ENCODE data around the gene ATF5.

Gene ATF5

DNA sequence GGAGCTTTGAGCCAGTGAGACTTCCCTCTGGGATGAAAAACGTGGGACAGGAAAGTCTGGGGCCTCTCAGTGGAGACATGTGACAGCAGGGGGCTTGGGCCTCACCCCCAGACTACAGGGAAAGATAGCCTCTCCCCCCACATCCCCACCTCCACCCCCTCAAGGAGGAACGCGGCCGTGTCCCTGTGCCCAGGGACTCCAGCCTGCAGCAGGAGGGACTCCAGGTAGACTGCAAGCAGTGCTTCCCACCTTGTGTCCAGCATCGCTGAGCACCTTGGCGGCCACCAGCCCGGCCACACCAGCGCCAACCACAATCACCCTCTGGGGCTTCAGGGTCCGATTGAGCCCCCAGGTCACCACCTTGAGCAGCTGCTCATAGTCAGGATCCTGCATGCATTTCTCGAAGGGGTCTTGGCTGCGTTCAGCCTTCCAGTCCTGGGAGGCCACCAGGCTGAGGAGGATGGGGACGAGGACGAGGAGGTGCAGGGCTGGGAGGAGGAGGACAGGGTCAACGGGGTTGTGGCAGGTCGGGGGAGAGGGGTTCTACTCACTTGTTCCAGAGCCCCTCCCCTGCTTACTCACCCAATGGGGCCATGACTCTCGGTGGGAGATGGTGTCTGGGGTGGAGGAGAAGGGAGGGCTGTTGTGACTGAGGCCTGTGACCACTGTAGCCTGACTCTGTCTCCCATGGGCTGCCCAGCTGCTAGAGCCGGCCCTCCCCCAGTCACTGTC is 33.3 kb upstream of the ATF5 start:
- DNase-seq, result no peak

DNA sequence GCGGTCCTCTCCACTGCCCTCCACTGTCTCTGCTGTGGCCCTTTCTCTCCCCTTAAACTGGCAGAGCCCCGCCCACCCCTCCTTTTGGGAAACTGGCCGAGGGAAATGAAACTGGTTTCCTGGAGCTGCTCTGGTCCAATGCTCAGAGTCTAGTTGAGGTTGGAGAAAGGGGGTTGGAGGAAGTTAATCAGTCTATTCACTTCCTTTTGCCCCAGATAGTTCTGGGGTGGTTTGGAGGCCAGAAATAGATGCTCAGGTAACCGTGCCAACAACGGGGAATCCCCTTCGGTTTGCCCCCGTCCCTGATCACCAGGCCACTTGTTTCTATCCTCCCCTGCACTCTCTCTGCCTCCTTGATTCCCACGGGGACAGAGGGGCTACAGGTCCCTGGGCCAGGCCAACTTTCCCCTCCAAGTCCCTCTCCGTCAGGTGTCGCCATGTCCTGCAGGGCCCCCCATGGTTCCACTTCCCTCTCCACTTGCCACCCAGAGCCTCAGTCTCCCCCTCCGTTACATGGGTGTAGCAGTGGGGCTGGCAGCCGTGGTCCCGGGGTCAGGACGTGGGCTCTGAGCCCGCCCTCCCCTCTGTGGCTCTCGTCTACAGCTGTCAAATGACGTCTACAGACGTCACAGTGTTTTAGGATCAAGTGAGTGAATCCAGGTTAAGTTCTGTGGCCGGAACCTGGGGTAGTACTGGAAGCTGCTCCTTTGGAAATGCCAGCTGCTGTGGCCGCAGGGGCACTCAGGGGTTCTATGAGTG is 32.0 kb upstream of the ATF5 start, which contains the start of gene IL4I1:
TSS of gene IL4I1 (minus strand) at position 25 of the 759 bp plus-strand sequence. CDS start 727 bp downstream, outside the sequence.
- peak; percentile 81 for DNase-seq

DNA sequence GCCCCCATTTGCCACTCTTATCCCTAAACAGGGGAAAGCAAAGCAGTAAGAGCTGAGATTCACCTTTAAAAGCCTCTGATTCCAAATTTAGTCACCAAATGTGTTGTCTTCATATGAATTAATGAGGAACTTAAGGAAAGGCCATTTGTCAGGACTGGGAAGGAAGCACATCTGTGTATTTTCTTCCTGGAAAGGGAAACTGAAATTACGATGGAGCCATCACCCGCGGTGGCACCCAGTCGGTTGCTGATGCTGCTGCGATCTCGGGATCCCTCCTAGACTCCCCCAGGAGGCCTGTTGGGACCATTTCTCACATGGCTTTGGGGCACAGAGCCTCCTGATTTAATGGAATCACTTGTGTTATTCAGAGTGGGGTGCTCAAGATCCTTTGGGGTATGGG is 24.9 kb upstream of the ATF5 start:
- no peak for DNase-seq

DNA sequence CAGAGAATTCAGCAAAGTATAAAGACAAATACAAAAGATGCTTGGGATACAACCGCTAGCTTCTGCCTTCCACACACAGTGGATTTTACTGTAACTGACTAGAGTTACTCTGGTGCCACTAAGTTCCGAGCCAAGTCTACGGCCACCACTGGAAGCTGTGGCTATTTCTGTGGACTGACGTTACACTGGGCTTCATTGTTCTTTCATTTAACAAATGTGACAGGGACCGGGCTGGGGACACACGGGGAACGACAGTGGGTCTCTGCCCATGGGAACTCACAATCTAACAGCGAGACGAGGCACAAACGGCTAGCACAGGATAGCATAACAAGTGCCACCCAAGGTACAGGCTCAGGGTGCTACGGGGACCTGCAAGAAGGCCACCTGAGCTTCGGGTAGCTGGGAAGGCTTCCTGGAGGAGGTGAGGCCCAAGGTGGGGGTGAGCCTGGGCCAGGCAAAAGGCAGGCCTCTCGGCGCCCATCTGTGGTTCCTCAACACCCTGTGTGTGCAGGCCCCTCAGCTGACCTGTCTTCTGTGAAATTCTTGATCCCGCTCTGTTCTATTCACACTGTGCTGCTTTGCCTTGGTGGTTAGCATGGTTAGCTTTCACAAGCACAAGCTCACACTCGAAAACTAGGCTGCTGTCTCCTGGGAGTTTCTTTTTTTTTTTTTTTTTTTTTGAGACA is 22.0 kb upstream of the ATF5 start:
- DNase-seq, result no peak

DNA sequence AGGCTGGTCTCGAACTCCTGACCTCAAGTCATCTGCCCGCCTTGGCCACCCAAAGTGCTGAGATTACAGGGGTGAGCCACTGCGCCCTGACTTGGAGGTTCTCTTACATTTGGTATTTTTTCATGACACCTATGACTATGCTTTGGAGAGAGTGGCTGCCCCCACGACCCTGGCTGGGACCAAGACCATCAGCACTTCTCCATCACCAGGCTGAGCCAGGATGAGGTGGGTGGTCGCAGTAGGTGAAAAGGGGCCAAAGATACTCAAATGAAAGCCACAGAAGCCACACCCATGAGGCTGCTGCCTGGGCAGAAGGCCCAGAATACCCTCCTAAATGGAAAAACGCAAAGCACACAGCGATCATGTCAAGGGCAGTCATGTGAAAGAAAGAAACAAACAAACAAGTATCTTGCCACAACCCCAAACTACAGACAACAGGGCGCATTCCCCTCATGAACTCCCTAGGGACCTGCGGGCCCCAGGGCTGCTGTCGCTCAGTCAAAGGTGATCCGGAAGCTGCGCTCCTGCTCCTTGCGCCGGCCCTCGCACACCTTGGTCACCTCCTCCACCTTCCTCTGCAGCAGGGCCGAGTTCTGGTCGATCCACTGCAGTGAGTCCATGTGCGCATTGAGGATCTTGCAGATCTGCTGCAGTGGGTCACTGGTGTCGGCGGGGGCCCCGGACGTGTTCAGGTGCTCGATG is 21.1 kb upstream of the ATF5 start:
- no peak for DNase-seq

DNA sequence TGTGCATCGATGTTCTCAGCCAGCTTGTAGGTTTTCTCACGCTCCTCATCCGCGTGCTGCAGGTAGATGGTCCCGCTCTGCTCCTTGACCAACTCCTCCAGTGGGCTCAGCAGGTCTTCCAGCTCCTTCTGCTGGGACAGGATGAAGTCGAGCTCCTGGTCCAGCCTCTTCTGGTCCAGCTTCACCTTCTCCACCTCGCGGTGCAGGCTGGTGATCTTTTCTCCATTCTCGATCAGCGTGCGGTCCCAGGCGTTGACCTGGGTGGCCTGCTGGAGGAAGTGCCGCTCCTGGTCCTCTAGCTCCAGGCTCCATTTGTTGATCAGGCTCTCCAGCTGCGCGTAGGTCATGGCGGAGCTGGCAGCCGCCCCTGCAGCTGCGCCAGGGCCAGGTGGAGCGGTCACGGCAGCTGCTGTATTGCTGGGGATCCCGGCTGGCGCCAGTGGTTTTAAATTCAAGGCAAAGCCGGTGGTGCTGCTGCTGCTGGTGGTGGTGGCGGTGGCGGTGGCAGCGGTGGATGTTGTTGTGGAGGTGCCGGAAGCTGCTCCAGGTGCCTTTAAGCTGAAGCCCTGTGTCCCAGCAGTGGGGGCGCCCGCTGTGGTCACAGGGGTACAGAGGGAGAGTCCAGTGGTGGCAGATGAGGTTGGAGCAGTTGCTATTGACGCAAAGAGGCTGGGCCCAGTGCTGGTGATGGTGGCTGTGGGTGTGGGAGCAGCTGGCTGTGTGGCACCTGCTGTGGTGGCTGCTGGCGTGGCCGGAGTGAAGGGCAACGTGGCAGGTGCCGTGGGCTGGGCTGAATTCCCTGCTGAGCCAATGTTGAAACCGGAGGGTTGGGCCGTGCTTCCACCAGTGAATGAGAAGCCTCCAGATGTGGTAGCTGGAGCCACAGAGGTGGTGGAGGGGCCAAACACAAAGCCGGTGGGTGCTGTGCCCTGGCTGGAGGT is 20.3 kb upstream of the ATF5 start:
- no peak for DNase-seq

DNA sequence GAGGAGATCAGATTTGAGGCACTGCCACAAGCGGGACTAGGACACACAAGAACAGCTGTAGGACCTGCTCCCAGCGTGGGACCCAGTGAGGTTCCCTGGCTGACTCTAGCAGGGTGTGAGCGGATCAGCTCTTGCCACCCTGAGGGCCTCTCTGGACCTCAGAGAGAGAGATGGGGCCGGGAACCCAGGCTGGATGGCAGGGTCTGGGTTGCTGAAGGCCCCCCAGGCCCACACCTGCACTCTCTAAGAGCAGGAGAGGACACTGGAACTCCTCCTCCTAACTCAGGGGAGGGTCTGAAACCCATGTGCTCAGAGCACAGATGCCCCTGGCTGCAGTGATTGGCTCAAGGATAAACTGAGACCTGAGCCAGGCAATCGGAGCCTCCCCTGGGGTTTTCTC is 18.8 kb upstream of the ATF5 start:
- no peak for DNase-seq

DNA sequence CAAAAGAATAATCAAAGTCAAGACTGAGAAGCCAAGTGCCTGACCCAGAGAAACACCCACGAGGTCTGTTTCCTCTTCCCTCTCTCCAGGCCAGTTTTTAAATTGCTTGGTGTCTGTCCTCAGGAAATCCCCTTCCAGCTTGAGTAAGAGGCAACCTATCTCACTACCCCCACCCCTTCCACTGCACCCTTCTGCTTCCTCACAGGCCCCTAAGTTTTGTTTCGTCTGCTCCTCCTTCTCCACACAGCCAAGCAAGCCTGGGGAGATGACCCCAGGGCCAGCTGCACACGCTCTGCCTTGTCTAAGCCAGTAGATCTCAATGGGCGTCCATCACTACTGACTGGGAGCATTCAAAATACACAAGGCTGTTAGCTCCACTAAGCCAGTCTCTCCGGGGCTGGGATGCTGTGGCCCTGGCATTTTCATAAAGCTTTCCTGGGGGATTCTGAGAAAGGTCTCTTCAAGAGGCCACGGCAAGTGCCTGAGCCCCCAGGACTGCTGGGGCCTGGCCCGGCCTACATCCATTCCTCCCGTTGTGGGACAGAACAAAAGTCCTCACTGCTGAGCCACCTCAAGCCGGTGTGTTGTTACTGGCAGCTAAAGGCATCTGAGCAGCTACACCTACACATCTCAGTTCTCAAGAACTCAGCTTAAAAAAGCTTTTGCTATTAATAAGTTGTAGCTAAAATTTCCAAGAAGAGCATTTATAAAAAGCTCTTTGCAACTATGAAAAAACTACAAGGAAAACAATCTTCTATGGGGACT is 17.4 kb upstream of the ATF5 start:
- peak; percentile 55 for DNase-seq

DNA sequence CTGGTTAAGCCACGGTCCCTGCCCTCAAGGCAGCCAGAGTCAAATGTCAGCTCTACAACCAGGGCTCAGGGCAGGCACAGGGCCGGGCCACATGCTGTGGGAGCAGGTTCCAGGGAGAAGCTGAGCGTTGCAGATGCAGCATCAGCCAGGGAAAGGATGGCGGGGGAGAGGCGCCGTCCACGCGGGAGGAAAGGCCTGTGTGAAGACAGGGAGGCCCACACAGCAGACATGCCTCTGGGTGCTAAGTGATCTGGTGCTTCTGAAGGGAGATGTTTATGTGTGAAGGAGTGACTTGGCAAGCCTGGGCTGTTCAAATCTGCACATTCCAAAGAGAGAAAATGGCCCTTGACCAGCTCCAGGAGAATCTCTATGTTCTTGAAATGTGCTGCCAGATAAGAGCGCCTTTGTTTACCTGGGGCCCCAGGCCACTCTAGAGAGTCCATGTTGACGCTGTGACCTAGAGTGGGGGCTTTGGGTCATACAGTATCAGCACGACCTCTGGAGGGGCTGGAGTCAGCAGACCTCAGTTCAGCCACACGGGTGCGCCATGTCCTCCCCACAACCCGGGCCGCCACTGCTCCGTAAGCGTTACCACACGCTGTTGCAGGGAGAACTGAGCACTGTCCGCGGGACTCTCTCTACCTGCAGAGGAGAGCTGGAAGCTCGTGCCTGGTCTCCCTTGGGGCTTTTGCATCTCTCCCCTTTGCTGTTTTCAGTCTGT is 15.9 kb upstream of the ATF5 start:
- DNase-seq, result no peak

DNA sequence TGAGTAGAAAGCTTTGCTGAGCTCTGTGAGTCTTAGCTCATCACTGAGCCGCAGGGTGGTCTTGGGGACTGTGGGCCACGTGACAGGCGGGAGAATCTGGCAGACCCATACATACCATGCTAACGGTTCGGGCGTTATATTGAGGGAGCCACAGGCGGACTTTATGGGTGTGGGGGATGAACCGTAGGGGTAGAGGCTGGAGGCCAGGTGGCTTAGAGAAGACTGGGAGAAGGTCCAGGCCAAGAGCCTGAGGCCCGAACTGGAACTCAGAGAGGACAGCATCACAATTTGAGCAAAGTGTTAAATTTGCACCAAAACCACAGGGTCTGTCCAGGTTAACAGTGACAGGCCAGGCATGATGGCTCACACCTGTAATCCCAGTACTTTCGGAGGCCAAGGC is 15.3 kb upstream of the ATF5 start:
- DNase-seq, result no peak

DNA sequence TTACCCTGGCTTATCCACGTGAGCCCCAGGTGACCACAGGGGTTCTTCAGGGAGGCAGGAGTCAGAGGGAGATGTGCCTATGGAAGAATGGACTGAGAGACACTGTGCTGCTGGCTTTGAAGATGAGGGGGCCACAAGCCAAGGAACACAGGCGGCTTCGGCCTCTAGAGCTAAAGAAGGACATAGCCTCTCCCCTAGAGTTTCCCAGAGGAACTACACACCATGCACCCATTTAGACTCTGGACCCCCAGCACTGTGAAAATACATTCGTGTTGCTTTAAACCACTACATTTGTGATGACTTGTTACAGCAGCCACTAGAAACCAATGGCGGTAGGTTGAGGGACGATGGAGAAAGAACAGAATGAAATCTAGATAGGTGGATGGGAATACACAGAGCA is 13.7 kb upstream of the ATF5 start:
- DNase-seq, result no peak

DNA sequence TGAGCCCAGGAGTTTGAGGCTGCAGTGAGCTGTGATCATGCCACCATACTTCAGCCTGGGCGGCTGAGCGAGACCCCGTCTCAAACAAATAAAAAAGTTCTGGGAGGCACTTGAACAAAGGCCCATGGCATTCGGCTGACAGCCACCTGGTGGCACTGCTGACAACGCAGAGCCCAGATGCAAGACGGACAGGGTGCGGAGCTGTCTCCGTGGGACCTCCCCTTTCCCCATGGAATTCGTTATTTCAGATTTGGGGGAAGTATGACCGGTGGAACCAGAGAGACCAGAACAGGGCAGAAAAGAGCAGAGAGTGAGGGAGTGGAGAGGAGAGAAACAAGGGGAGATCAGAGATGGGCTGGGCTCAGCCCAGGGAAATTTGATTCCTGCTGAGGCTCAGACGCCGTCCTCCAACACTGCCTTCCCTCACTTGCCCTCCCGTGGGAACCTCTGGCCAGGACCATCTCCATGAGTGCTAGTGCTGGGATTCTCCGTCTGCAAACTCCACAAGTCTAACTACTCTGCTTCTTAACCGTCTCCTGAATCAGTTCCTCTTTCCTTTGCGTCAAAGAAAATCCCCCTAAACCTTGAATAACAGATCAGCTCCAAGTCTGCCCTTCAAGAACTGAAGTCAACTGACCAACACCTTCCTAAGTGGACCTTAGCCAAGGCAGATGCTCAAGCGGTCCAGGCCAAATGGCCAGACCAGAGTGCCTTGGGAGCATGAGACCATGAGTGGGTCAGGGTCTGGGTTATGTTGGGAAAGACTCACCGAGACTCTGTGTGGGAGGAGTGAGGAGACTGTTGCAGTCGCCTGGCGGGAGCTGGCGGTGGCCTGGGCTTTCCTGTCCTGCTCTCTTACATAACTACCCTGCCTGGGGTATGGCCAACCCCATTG is 11.9 kb upstream of the ATF5 start:
- no peak for DNase-seq

DNA sequence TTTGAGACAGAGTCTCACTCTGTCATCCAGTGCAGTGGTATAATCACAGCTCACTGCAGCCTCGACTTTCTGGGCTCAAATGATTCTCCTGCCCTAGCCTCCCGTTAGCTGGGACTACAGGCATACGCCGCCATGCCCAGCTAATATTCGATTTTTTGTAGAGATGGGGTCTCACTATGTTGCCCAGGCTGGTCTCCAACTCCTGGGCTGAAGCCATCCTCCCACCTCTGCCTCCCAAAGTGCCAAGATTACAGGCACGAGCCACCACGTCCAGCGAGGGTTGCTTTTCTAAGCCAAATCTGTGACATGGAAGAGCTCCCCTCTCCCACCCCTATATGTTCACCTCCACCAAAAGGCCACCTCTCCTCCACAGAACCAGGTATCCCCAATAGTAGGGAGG is 10.9 kb upstream of the ATF5 start:
- no peak for DNase-seq

DNA sequence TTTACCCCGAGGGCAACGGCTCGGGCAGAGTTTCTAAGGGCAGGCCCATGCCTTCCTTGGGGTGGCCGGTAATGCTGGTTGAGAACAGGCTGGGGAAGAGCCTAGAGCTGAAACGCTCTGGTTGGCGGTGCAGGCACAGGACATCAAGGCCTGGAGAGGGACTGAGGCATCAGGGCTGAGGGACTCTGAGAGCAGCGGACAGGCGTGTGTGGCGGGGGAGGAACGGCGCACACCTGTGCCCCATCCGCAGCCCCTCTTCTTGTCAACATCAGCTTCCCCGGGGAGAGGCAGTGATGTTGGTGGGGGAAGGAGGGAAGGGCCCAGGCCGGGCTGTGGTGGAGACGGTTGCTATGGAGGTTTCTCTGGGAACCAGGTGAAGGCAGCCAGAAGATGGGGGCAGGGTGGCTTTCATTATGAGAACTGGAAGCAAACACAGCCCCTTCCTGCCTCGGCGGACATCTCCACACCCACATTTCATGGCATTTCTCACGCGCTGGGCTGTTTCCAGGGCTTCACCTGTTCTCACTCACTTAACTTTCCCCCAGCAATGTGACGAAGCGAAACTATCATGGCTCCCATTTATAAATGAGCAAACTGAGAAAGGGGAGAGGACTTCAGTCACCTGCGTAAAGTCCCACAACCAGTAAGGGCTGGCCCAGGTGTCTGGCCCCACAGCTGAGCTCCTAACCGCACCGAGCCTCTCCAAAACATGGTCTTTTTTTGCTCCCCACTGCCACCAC is 8.2 kb upstream of the ATF5 start:
- no peak for DNase-seq

DNA sequence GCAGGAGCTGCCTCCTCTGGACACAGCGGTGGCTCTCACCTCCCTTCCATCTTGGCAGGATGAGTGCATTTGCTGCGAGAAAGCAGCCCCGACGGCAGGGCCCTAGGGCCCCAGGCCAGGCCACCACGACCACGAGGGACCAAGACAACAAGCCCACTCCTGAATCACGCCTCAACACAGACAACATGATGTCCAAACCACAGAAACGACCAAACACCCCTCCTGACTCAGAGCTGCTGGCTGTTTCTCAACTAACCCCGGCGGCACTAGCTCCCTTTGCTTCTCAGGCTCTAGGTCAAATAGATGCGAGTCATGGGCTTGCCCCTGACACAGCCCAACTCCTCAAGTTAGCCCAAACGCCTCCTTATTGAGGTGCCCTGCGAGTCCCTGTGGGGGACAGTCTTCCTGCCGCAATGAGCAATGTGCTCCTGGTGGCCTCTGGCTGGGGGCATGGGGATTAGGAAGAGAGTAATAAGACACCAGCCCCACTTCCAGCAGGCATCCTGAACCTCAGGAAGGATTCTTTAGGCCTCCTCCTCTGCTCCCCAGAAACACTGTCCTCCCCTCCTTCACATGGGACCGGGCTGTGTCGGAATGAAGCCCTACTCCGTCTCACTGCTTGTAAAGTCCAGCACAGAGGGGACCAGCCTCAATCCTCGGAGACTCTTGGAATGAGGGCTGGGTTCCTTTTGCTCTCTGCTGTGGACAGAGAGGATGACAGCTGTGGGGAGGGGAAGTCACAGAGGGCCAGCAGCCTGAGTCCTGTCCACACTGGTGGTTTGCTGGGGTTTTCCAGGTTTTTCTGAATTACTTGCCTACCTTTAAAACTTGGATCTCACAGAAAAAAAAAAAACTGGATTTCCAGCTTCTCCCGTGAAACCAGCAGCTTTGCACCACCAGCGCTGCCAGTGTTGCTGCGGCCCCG is 6.9 kb upstream of the ATF5 start:
- DNase-seq, result peak; percentile 32

DNA sequence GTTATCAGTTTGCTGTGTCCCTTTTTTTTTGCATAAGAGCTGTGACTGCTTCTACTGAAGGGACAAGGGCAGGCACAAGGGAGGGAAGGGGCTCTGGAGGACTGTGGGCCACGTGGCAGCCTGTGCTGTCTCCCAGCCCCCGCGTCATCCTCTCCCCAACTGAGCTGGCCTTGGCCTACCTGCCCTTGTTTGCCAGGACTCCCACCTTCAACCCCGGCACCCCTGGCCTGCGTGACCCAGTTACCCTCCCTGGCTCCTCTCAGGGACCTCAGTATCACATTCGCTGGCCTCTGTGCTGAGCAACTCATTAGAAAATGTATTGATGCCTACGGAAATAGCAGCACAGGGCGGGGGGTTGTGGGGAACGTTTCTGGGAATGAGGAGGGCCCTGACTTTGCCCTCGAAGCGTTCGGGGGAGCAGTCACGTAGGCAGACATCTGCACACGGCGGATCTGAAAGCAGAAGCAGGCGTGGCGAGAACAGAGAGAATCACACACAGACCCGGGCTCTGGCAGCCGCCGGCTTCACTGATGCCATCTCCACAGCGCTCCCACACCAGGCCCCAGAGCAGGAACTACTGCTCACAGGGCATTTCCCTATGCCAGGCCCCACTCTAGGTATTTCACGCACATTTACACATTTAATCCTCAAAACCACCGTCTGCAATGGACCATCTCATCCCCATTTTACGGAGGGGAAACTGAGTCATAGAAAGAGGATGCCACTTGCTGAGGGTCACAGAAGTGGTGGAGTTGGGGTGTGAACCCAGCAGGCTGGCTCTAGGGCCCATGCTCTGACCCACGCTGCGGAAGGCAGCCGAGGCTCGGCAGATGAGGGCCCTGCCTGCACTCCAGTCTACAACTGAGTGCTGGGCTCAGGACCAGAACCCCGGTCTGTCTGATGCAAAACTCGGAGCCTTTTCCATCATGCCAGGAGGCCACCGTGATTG is 5.7 kb upstream of the ATF5 start:
- DNase-seq, result no peak

All from activated CD4-positive, alpha-beta T cell treated with anti-CD3 and anti-CD28 coated beads, Interleukin-2, Interleukin-6, amounts not matched to agents 100 ng/mL and 50 ng/mL, durations not matched to agents 16 hours and 8 hours (primary cell).